CD4-positive, alpha-beta T cell treated with Interleukin-1 beta for 1 hour (primary cell): ENCODE measurements around the gene GCSH.

ENCODE experiments used
- DNase-seq, 2 donors: peaks; one replicate each; pipeline ENCODE4 v3.0.0-alpha.2; 2020 to 2022

Gene GCSH

GRCh38 chr16:81040842-81041241, 55.4 kb downstream of the GCSH start:
- DNase-seq = no peak

- DNase-seq = no peak
Observed at GRCh38 chr16:81040131-81040530, 56.1 kb downstream of the GCSH start.

GRCh38 chr16:81036751-81037350, 59.3 kb downstream of the GCSH start:
- no peak for DNase-seq

- DNase-seq = peak; percentile 52 to 61
Observed at GRCh38 chr16:81035975-81036750, 60.0 kb downstream of the GCSH start.

- peak; percentile 89 to 91 for DNase-seq
Observed at GRCh38 chr16:81035398-81035974, 60.7 kb downstream of the GCSH start, which contains the start of gene ATMIN. Gene ATMIN, plus strand, starts transcription at chr16:81035842. Its CDS starts 29 bp downstream, at chr16:81035871.
